GM21723 (cell line): ENCODE measurements around the gene IPP.
"Not testable (repeated sequence)": the region's sequence is repeated elsewhere in the genome, so short reads cannot be mapped to it uniquely, and the experiment has no call there.

ENCODE experiments used
- ATAC-seq: cut with Tn5 transposase; IDR thresholded peaks from one replicate; pipeline ENCODE4 v1.9.1; 2021; ENCODE audit warnings: mild to moderate bottlenecking, moderate library complexity; ENCODE audit not compliant: unreplicated experiment

IPP gene

GRCh38 chr1:45750298-45751038, at the start of gene IPP:
TSS of gene IPP (minus strand) at chr1:45750653. CDS start at chr1:45746411, 4,242 bp downstream.
- peak; percentile 92 for ATAC-seq

DNA sequence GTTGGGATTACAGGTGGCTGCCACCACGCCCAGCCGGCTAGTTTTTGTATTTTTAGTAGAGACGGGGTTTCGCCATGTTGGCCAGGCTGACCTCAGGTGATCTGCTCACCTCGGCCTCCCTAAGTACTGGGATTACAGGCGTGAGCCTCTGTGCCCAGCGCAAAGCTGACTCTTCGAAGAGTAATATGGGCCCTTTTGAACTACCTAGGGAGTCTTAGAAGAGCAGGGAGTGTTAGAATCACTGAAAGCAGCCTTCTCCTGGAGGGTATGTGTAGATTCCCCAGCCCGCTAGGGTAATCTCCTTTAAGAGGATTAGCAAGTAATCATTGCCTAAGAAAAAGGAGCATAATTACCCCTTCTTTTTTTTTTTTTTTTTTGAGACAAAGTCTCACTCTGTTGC, 46.5 kb upstream of the IPP start:
- no peak for ATAC-seq

DNA sequence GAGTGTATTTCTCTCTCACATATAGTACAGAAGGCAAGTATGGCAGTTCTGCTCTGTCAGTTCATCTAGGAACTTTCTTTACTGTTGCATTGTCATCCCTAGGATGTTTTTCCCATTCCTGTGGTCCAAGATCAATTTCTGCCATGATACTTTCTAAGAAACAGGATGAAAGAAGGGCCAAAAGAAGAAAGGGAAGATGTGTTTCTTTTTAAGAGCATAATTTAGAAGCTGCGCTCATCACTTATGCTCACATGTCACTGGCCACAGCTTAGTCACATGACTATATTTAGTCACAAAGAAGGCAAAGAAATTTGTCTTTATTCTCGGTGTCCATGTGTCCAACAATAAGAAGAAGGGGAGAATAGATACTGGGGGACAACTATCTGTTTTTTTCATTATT, 45.9 kb upstream of the IPP start:
- no peak for ATAC-seq

GRCh38 chr1:45793942-45794604, 43.6 kb upstream of the IPP start:
- ATAC-seq, result no peak

- no peak for ATAC-seq
Measured at GRCh38 chr1:45792744-45793143, 42.3 kb upstream of the IPP start.

- no peak for ATAC-seq
Measured at GRCh38 chr1:45789601-45790000, 39.1 kb upstream of the IPP start.

DNA sequence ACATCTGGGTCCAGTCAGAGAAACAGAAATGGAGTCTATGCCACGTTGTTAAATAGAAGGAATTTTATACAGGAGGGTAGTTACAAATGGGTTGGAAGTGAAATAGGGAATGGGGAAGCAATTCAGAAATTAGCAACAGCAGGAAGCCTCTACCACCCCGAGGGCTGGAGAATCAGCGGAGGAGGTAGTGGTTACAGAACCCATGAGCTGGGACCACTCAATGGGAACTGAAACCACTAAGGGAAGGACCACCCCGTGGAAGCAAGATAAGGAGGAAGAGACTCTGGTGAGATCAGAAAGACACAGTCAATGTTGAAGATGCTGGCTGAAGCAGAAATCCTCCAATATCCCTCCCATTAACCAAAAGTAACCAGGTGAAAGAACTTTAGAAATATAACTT, 37.5 kb upstream of the IPP start:
- no peak for ATAC-seq

DNA sequence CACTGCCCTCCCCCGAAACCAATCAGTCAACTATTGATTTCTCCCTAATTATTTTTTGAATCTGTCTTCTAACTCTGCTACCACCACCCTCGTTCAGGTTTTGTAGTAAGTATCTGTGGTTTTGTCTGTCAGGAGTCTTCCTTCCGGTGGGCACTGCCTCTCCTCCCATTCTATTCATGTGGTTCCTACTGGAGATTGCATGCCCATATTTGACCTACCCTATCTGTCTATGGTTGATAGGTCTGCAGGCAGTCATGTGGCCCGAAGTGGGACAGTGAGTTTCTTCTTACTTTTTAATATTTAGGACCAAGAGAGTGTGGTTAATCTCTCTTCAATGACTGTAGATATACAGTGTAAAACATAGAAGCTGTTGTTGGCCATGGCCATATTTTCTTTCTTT, 35.1 kb upstream of the IPP start:
- ATAC-seq, result no peak

GRCh38 chr1:45775794-45776193, 25.3 kb upstream of the IPP start:
- ATAC-seq, result no peak

- ATAC-seq, result no peak
Measured at GRCh38 chr1:45772971-45773370, 22.5 kb upstream of the IPP start.

DNA sequence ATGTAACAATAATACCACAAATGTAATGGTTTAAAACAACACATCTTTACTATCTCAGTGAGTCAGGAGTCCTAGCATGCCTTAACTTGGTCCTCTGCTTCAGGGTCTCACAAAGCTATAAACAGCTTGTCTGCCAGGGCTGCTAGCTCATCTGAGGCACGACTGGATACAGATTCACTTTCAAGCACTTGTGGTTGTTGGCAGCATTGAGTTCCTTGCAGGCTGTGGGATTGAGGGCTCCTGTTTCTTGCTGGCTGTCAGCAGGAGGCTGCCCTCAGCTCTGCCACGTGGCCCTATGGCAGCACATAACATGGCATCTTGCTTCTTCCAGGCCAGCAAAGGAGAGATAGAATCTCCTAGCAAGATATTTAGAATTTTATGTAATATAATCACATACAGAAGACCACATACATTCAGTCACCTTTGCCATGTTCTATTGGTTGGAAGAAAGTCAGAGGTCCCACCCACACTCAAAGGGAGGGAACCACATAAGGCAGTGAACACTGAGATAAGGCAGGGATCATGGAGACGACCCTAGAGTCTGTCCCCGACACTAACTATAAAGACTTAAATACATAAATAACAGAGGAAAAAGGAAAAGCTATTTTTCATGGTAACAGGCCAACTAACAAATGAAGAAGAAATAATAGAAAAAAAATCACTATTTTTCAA, 18.9 kb upstream of the IPP start:
- no peak for ATAC-seq

- no peak for ATAC-seq
Measured at GRCh38 chr1:45767035-45767434, 16.6 kb upstream of the IPP start.

DNA sequence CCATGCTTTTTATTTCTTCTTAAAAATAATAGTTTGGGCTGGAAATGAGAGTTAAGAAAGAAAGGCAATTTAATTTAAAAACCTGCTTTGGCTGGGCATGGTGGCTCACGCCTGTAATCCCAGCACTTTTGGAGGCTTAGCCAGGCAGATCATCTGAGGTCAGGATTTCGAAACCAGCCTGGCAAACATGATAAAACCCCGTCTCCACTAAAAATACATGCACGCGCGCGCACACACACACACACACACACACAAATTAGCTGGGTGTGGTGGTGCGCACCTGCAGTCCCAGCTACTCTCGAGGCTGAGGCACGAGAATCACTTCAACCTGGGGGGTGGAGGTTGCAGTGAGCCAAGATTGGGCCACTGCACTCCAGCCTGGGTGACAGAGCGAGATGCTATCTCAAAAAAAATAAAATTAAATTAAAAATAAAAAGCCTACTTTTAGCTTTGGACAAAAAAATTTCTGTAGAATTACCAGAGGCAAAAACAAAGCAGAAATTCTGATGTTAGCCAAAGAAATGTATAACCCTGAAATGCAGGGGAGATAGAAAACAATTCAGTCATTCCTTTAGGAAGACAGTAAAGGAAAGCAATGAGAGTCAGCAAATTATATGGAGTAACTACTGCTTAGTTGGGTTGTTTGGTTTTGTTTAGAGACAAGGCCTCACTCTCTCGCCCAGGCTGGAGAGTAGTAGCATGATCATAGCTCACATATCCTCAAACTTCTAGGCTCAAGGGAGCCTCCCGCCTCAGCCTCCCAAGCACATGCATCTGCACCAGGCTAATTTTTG, 15.7 kb upstream of the IPP start:
- ATAC-seq, result no peak

DNA sequence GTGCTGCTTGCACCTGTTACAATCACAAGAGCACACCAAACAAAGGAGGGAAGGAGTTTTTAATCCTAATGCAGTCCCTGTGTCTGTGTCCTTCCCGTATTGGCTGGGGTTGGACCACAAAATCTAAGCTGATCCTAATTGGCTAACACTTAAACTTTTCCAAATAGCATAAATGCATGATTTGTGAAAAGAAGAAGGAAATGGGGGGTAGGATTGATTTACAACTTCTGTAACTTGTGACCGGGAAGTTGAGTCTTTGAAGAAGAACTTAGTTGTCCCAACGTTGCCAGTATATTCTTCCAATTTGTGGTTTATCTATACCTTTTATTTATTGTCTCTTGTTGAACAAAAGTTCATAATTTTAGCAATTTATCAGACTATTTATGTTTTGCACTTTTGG, 11.8 kb upstream of the IPP start:
- no peak for ATAC-seq

- ATAC-seq, result no peak
Measured at GRCh38 chr1:45755697-45756096, 5.2 kb upstream of the IPP start.

DNA sequence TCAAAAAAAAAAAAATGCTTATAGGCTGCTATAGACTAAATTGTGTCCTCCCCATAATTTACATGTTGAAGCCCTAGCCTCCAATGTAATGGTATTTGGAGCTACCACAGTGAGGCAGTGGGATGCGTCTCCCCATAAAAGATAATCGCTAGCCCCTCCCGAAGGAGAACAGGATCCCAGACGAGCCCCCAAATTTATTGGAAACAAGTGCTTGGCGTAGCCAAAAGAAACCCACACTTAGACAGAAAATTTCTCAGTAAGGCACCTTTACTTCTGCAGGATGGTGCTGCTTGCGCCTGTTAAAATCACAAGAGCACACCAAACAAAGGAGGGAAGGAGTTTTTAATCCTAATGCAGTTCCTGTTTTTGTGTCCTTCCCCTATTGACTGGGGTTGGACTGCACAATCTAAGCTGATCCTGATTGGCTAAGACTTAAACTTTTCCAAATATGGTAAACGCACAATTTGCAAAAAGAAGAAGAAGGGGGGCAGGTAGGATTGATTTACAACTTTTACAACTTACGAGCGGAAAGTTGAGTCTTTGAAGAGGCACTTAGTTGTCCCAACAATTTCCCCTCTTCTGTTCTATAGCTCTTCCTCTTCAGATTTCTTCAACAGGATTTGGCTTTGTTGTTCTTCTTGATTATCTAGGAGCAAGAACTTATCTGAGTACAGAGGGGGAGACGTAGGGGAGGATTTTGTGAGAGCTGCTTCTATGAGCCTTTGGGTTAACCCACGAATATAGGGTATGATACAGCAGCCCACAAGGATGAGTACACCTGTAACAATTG, 3.0 kb upstream of the IPP start:
- no peak for ATAC-seq

GRCh38 chr1:45752441-45753052, 2.1 kb upstream of the IPP start:
- ATAC-seq, result no peak

DNA sequence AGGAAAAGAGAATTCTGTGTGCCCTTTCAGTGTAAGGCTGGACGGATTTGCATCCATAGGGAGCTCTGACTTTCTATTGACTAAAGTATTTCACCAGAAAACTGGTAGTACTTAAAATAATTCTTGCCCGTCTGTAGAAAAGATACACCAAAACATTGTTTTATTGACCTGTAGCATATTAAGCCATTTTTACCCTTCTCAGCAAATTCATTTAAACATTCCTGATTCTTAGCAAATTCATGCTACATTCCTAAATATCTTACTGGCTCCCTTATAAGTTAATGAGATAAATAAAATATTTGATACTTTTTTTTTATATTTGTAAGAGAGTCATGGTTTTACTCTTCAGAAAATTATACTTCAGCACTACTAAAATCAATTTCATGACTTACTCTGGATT, 1.6 kb upstream of the IPP start:
- ATAC-seq, result no peak

DNA sequence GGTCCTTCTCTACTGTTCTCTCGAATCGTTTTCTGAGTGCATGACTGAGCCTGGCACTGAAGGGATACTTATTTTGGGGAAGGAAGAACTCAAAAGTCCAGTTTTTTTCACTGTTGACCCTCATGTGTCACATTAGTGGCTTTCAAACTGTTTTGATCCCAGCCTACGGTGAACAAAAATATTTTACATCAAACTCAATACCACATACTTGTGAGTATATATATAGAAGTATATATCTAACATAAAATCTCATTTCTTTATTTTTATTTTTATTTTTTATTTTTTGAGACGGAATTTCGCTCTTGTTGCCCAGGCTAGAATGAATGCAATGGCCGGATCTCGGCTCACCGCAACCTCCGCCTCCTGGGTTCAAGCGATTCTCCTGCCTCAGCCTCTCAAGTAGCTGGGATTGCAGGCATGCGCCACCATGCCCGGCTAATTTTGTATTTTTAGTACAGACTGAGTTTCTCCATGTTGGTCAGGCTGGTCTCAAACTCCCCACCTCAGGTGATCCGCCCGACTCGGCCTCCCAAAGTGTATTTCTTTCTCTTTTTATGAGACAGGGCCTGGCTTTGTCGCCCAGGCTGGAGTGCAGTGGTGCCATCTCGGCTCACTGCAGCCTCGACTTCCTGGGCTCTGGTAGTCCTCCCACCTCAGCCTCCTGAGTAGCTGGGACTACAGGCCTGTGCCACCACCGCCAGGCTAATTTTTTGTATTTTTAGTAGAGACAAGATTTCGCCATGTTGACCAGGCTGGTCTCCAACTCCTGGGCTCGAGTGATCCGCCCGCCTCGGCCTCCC, 786 bp upstream of the IPP start:
- ATAC-seq, result not testable (repeated sequence)
